ENCODE measurements around the gene HOXD10.

HOXD10 gene

DNA sequence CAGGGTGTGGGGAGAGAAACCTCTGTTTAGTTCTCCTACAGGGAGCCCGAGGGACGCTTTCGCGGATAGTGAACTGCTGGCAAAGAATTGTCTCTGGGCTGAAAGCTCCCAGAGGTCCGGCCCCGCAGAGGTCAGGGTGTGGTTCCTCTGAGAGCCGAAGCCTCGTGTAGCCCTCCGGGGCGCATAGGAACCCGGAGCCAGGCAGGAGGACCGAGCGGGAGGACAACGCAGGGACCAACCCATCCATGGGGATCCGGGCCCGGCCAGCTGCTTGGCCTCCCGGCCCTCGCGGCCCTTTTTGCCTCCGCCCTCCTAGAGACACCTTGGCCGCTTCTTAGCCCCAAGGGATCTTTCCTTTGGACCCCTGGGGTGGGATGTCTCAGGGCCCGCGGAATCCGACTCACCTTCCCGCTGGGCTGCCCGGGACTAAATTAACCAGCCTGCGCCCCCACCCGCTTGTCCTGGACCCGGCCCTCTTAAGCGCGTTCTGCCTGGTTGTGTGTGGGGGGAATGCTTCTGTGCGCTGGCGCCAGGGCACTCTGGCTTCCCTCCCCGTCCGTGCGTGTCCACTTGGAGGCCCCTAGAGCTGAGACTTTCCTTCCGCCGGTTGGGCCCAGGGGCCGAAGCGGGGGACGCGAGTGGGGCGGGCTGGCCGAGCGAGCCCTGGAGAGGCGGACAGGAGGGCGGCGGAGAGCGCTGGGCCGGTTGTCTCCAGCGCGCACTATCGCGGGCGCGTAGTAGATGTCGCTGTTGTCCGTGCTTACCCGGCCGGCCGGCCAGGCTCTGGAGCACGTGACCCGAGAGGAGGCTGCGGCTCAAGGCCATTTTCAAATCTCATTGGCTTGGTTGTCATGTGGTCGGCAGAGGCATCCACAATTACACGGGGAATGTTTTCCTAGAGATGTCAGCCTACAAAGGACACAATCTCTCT is at the start of gene HOXD10:
Gene HOXD10, plus strand, starts transcription at position 896 of the 931 bp plus-strand sequence. CDS start 56 bp downstream, outside the sequence.
- no peak within 1 kb of the TSS for H3K4me3 ChIP-seq (ENCODE audit: low read length)
- no peaks in the 10 kb centered on the region for H3K4me1 ChIP-seq (ENCODE audit: control insufficient read depth, insufficient read depth, low read length)
- no CpG with 5 or more reads among the region's 66 CpGs for WGBS (ENCODE audit: insufficient coverage, insufficient read length)
- H3K27ac ChIP-seq (ENCODE audit: low read length): no peak within 1 kb of the TSS
- peaks cover 95% of the 10 kb centered on the region for H3K27me3 ChIP-seq (ENCODE audit: control insufficient read depth, insufficient read depth, low read length)
- no peaks in the 10 kb centered on the region for H3K9me3 ChIP-seq (ENCODE audit: control insufficient read depth, insufficient read depth, low read length)
- DNase-seq (ENCODE audit: low read depth, low spot score): no peak
- no peaks in the 10 kb centered on the region for H3K36me3 ChIP-seq (ENCODE audit: control insufficient read depth, insufficient read depth, low read length)

DNA sequence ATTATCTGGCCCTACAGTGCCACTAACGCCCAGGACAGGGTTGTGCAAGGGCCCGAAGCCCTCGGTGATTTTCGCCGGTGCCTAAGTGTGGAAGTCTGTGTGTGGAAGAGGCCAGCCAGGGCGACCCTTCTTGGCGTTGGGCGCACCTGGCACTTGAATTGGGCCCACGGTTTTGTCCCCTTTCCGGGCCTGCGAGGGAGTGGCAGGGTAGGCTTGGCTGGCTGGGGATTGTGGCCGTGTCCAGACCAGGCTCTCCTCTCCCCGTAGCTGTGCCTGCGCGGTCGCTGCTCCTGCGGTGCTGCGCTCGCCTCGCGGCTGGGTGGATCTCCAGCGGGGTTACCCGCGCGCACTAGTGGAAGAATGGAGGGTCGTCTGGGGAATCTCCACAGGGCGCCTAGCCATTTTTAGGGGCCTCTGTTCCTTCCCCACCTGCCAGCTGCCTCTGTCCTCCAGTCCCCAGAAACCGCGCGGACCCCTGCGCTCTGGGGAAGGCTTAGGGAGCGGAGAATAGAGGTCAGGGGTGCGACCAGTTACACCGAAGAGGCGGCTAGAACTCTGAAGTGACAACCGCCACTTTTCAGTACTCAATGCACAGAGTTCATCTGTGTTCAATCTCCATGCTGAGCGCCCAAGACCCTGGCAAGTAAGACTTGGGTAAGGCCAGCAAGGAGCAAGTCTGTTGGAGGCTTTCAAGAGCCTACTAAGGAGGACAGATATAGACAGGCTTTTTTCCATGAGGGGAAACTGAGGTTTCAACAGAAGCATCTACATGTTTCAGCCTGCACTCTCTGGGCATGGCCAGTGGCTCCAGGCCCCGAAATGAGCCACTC is 48.8 kb upstream of the HOXD10 start:
- no peaks in the 10 kb centered on the region for H3K36me3 ChIP-seq (ENCODE audit: control insufficient read depth, insufficient read depth, low read length)
- H3K4me3 ChIP-seq (ENCODE audit: low read length): no peak overlapping the region
- DNase-seq (ENCODE audit: low read depth, low spot score): no peak
- no peak overlapping the region for H3K27ac ChIP-seq (ENCODE audit: low read length)
- peaks cover 74% of the 10 kb centered on the region for H3K27me3 ChIP-seq (ENCODE audit: control insufficient read depth, insufficient read depth, low read length)
- peaks cover 3% of the 10 kb centered on the region for H3K4me1 ChIP-seq (ENCODE audit: control insufficient read depth, insufficient read depth, low read length)
- H3K9me3 ChIP-seq (ENCODE audit: control insufficient read depth, insufficient read depth, low read length): no peaks in the 10 kb centered on the region
- WGBS (ENCODE audit: insufficient coverage, insufficient read length): no CpG with 5 or more reads among the region's 38 CpGs

GRCh38 chr2:176068419-176068832 is 48.2 kb upstream of the HOXD10 start:
- no peak for DNase-seq (ENCODE audit: low read depth, low spot score)
- Histone ChIP-seq H3K9me3 (ENCODE audit: control insufficient read depth, insufficient read depth, low read length) (no peaks in the 10 kb centered on the region), H3K4me1 (ENCODE audit: control insufficient read depth, insufficient read depth, low read length) (peaks cover 3% of the 10 kb centered on the region), H3K4me3 (ENCODE audit: low read length) (no peak overlapping the region), H3K27me3 (ENCODE audit: control insufficient read depth, insufficient read depth, low read length) (peaks cover 80% of the 10 kb centered on the region), H3K27ac (ENCODE audit: low read length) (no peak overlapping the region), H3K36me3 (ENCODE audit: control insufficient read depth, insufficient read depth, low read length) (no peaks in the 10 kb centered on the region)
- WGBS (ENCODE audit: insufficient coverage, insufficient read length): no CpG with 5 or more reads among the region's 30 CpGs

DNA sequence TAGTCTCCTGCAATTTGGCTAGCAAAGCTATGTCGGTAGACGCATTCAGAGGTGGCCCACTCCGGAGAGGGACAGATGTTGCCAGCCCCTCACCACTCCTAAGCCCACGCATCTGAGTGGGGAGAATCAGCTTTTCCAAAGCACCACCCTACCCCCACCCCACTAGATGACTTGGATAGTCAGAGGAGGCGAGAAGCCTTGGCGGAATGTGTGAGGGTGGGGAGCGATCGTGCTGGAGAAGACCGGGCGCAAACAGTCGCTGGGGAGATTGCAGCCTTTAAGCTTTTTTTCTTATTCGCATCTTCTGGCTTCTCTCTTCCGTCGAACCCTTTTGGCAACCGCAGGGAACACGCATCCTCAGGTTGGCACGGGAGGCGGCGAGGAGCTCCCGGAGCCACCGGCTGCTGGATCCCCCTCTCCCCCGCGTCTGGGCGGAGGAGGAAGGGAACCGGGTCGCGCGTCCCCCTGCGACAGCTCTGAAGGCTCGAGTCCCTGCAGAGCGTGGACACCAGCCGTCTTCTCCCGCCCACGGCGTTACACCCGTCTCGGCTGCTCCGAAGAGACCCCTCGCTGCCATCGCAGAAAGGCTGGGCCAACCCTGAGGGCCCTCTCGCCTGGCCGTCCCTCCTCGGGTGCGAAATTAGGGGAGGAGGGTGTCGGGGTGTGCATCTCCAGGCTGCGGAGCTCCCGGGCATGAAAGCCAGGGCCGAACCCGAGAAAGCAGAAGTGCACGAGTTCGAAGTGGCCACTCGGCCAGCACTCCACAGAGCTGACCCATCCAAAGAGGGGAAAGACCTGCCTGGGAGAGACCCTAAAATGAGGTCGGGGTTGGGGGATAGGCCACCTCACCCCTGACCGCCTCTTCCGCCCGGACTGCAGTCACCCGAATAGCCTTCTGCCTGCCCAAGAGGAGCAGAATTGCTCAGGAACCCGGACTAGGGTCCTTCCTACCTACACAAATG is 45.0 kb upstream of the HOXD10 start:
- Histone ChIP-seq H3K27me3 (ENCODE audit: control insufficient read depth, insufficient read depth, low read length) (peaks cover 99% of the 10 kb centered on the region), H3K36me3 (ENCODE audit: control insufficient read depth, insufficient read depth, low read length) (no peaks in the 10 kb centered on the region), H3K4me1 (ENCODE audit: control insufficient read depth, insufficient read depth, low read length) (peaks cover 3% of the 10 kb centered on the region), H3K9me3 (ENCODE audit: control insufficient read depth, insufficient read depth, low read length) (no peaks in the 10 kb centered on the region), H3K27ac (ENCODE audit: low read length) (no peak overlapping the region), H3K4me3 (ENCODE audit: low read length) (no peak overlapping the region)
- no peak for DNase-seq (ENCODE audit: low read depth, low spot score)
- no CpG with 5 or more reads among the region's 58 CpGs for WGBS (ENCODE audit: insufficient coverage, insufficient read length)

DNA sequence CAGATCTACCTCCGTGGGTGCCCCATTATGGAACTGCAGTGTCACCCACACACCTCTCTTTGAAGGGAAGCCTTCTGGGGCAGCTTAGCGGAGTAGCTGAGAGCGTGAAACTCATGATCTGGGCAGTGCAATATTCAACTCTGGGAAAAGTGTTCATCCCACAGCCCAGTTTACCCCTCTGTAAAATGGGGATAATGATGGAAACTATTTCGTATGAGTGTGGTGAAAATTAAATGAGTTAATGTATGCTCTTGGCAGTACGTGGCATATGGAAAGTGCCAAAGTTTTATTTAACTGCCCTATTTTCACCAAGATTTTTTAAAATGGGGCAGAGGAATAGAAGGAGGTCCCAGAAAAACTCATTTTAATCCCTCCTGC is 44.3 kb upstream of the HOXD10 start:
- Histone ChIP-seq H3K27me3 (ENCODE audit: control insufficient read depth, insufficient read depth, low read length) (peaks cover 97% of the 10 kb centered on the region), H3K27ac (ENCODE audit: low read length) (no peak overlapping the region), H3K36me3 (ENCODE audit: control insufficient read depth, insufficient read depth, low read length) (no peaks in the 10 kb centered on the region), H3K4me3 (ENCODE audit: low read length) (no peak overlapping the region), H3K9me3 (ENCODE audit: control insufficient read depth, insufficient read depth, low read length) (no peaks in the 10 kb centered on the region), H3K4me1 (ENCODE audit: control insufficient read depth, insufficient read depth, low read length) (peaks cover 2% of the 10 kb centered on the region; the same call in 1 of the 2 replicates)
- no peak for DNase-seq (ENCODE audit: low read depth, low spot score)
- WGBS (ENCODE audit: insufficient coverage, insufficient read length): no CpG with 5 or more reads among the region's 5 CpGs

GRCh38 chr2:176072951-176073904 is 43.4 kb upstream of the HOXD10 start:
- no peak for DNase-seq (ENCODE audit: low read depth, low spot score)
- Histone ChIP-seq H3K36me3 (ENCODE audit: control insufficient read depth, insufficient read depth, low read length) (no peaks in the 10 kb centered on the region), H3K9me3 (ENCODE audit: control insufficient read depth, insufficient read depth, low read length) (no peaks in the 10 kb centered on the region), H3K27ac (ENCODE audit: low read length) (no peak overlapping the region), H3K4me1 (ENCODE audit: control insufficient read depth, insufficient read depth, low read length) (no peaks in the 10 kb centered on the region), H3K4me3 (ENCODE audit: low read length) (no peak overlapping the region), H3K27me3 (ENCODE audit: control insufficient read depth, insufficient read depth, low read length) (peaks cover 89% of the 10 kb centered on the region)
- WGBS (ENCODE audit: insufficient coverage, insufficient read length): no CpG with 5 or more reads among the region's 29 CpGs

DNA sequence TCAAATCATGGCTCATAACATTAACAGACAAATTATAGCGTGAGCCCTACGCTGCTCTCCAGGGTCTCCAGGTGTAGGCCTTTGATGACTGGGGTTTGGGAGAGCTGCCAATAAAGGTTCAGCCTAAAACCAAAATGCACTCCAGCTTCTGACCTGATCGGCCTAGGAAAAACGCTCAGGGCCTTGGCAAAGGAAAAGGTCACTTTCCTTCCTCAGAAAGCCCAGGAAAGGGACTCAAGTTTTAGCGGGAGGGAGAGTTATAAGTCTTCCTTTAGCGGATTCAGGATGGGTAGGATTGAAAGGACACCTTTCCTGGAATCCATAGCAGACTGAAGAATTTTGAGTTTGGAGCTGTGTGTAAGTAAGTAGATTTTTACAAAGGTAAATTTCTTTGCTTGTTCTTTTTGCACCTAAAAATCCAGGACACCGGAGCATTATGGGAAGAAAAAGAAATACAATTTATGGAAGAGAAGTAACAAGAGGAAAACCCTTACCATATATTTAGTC is 41.6 kb upstream of the HOXD10 start:
- Histone ChIP-seq H3K4me3 (ENCODE audit: low read length) (no peak overlapping the region), H3K4me1 (ENCODE audit: control insufficient read depth, insufficient read depth, low read length) (no peaks in the 10 kb centered on the region), H3K36me3 (ENCODE audit: control insufficient read depth, insufficient read depth, low read length) (no peaks in the 10 kb centered on the region), H3K9me3 (ENCODE audit: control insufficient read depth, insufficient read depth, low read length) (no peaks in the 10 kb centered on the region), H3K27me3 (ENCODE audit: control insufficient read depth, insufficient read depth, low read length) (peaks cover 87% of the 10 kb centered on the region), H3K27ac (ENCODE audit: low read length) (no peak overlapping the region)
- WGBS (ENCODE audit: insufficient coverage, insufficient read length): no CpG with 5 or more reads among the region's 7 CpGs
- DNase-seq (ENCODE audit: low read depth, low spot score): no peak

DNA sequence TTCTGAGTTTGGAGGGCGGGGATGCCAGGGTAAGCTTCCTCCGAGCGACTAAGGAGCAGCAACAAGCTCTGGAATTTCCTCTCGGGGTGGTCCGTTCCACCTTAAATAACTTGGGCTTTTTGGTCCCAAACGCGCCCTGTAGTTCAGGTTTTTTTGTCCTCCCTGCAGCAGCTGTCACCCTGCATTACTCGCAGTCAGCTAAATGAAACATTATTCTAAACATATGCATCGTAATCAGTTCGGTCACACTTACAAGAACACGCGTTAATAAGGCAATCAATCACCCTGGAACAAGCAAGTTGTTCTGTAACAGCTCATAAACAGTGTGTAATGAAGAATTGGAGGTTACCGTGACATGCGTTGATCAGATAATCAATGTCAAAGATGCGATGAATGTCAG is 41.1 kb upstream of the HOXD10 start:
- no CpG with 5 or more reads among the region's 15 CpGs for whole genome bisulfite sequencing (ENCODE audit: insufficient coverage, insufficient read length)
- no peaks in the 10 kb centered on the region; the same call in 1 of the 2 replicates for H3K4me1 ChIP-seq (ENCODE audit: control insufficient read depth, insufficient read depth, low read length)
- no peaks in the 10 kb centered on the region for H3K36me3 ChIP-seq (ENCODE audit: control insufficient read depth, insufficient read depth, low read length)
- H3K27me3 ChIP-seq (ENCODE audit: control insufficient read depth, insufficient read depth, low read length): peaks cover 84% of the 10 kb centered on the region
- H3K4me3 ChIP-seq (ENCODE audit: low read length): no peak overlapping the region
- no peak for DNase-seq (ENCODE audit: low read depth, low spot score)
- H3K9me3 ChIP-seq (ENCODE audit: control insufficient read depth, insufficient read depth, low read length): no peaks in the 10 kb centered on the region
- H3K27ac ChIP-seq (ENCODE audit: low read length): no peak overlapping the region

- no peaks in the 10 kb centered on the region for H3K9me3 ChIP-seq (ENCODE audit: control insufficient read depth, insufficient read depth, low read length)
Measured at GRCh38 chr2:176076063-176076462, 40.5 kb upstream of the HOXD10 start.

More at GRCh38 chr2:176076063-176076462, 40.5 kb upstream of the HOXD10 start:
- Histone ChIP-seq H3K4me1 (ENCODE audit: control insufficient read depth, insufficient read depth, low read length) (no peaks in the 10 kb centered on the region; the same call in 1 of the 2 replicates), H3K4me3 (ENCODE audit: low read length) (no peak overlapping the region), H3K27me3 (ENCODE audit: control insufficient read depth, insufficient read depth, low read length) (peaks cover 84% of the 10 kb centered on the region), H3K36me3 (ENCODE audit: control insufficient read depth, insufficient read depth, low read length) (no peaks in the 10 kb centered on the region), H3K27ac (ENCODE audit: low read length) (no peak overlapping the region)
- DNase-seq (ENCODE audit: low read depth, low spot score): no peak
- WGBS (ENCODE audit: insufficient coverage, insufficient read length): no CpG with 5 or more reads among the region's 7 CpGs

Data from iPS DF 6.9 (cell line).